Sciatic nerve (tissue), 2 donors: ENCODE results near the gene LRRC10B. TPM values are rescaled to one million over a fixed set of nuclear protein-coding genes. Genes with fewer than 3 reads are reported as not detected.

Source experiments
- ATAC-seq: fragments of 200-7000 bp; cut with Tn5 transposase; one replicate; pipeline ENCODE4 v1.9.1; 2020; ENCODE audit warnings: mild to moderate bottlenecking, moderate library complexity
- DNase-seq: peaks from one replicate; pipeline ENCODE4 v3.0.0-alpha.2; 2020; ENCODE audit warnings: low spot score
- intact Hi-C: fragments of 100-400 bp; cut with DNase I; formaldehyde crosslinking; loops from one replicate; pipeline ENCODE4 v1.14.2; 2022
- total RNA-seq: library from RNA; stranded (reverse); fragmentation: NEBNext Ultra II Directional; extraction: Animal tissue kit (Norgen Biotek cat#: 25700); gene quantifications from one replicate; pipeline ENCODE4 v1.2.1, GENCODE V29; 2021
- donor health status: DM: no; HTN: no; CAD: no.
- donor health status: DM: no; HTN: no; CAD: no.

The LRRC10B gene
- total RNA-seq, 1 donor from 2014 or later, result 0.98 TPM

DNA sequence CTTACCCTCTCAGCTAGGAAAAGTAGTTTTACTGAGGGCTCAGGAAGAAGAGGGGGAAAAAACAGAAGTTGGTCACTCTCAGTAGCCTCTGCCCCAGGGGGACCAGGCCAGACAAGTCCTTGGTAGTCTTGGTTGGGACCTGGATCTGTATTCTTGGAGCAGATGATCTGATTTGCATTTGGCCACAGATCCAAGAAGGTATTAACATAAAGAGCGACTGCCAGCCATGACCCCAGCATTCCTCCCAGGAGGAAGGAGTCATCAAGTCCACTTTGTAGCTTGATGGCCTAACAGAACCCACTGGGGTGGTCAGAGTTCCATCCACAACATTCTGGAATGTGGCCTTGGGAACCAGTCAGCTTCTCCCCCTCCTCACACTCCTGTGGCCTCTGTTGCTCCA is 6.0 kb upstream of the LRRC10B start:
- ATAC-seq (no peak), DNase-seq (no peak)
- intact Hi-C loops, result no loop called here

DNA sequence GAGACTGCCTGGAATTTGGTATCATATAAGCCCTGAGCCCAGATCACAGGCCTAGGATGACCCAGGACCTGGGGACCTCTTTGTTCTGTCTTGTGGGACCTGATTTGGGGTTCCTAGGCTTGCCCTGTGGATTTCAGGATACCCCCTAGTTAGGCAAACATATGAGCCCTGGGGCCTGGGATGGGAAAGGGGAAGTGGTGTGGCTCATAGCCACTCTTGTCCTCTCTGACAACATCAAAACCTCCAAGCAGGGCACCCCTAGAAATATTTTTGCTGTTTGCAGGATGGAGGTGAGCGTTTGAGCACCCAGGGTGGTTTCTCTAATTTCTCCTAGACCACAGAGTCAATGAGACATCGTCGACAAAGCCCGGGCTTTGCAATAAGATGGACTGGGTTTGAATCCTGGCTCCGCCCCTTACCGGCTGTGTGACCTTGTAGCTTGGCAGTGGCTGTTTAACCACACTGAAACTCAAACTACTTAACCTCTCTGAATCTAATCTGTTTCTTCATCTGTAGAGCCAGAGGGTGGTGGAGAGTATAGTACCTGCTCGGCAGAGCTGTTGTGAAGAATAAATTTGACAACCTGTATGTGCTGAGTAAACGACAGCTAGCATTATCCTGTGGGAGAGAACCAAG is 5.3 kb upstream of the LRRC10B start:
- intact Hi-C loops, result no loop called here
- no peak for DNase-seq
- no peak for ATAC-seq

DNA sequence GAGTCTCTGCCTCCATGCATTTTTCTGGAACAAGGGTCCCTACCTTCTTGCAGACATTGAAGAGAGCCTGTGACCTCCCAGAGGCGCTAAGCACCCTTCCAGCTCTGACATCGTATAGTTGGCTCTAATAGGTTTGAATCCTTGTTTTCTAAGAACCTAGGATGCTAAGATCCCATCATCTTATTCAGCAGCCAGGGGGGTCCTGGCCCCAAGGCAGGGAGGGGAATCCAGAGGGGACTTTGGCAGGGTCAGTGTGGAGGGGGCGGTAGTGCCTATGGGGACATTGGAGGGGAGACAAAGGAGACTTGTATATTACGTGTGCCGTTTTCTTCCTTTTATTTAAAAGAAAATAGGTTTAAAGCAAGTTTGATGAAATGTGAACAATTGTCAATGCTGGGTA is 3.4 kb upstream of the LRRC10B start:
- intact Hi-C loops, result no loop called here
- no peak for ATAC-seq
- DNase-seq, result no peak

DNA sequence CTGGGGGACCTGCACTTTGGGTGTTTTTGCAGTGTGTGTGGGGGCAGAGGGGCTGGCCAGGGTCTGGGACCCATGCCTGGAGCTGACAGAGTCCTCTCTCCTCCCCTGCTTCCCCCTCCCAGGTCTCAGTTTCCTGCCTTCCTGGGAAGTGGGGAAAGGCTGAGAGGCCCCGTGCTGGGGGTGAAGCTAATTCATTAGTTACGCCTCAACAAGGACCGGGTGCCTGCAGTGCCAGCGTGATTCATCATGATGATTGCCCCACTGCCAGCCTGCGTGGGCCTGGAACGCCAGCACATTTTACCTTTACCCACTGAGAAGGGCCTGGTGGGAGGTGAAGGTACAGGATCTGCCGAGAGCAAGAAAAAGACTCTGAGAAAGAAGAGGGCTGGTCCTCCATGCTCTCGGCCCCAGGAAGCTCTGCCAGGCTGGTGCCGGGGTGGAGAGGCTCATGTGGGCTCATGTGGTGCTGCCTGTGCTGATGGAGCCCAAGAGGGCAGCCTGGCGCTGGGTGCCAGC is 2.9 kb upstream of the LRRC10B start:
- ATAC-seq (no peak), DNase-seq (no peak)
- intact Hi-C loops, result no loop called here

DNA sequence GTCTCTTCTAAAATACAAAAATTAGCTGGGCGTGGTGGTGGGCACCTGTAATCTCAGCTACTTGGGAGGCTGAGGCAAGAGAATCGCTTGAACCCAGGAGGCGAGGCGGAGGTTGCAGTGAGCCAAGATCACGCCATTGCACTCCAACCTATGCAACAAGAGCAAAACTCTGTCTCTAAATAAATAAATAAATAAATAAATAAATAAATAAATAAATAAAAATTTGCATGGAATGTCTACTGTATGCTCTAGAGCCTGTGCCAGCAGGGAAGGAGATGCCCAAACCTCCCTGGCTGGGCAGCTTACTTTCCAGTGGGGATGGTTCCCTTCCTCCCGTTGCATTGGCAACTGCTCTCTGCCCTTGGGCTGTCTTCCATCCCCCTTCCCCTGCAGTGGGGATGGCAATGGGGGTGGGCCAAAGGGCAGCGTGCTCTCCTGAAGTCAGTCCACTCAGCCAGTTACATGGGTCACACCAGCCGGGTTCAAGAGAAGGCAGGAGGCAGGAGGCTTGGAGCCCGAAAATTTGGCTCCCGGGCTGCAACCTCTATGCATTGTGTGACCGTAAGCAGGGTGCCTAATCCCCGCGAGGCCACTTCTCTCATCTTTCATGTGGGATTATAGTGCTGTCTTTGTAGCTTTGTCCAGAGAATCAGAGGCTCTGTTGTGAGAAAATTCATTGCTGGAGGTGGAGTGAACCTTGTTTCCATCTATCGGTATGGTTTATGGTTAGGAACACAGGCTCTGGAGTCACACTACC is 1.4 kb upstream of the LRRC10B start:
- DNase-seq (no peak), ATAC-seq (no peak)
- intact Hi-C loops, result no loop called here

DNA sequence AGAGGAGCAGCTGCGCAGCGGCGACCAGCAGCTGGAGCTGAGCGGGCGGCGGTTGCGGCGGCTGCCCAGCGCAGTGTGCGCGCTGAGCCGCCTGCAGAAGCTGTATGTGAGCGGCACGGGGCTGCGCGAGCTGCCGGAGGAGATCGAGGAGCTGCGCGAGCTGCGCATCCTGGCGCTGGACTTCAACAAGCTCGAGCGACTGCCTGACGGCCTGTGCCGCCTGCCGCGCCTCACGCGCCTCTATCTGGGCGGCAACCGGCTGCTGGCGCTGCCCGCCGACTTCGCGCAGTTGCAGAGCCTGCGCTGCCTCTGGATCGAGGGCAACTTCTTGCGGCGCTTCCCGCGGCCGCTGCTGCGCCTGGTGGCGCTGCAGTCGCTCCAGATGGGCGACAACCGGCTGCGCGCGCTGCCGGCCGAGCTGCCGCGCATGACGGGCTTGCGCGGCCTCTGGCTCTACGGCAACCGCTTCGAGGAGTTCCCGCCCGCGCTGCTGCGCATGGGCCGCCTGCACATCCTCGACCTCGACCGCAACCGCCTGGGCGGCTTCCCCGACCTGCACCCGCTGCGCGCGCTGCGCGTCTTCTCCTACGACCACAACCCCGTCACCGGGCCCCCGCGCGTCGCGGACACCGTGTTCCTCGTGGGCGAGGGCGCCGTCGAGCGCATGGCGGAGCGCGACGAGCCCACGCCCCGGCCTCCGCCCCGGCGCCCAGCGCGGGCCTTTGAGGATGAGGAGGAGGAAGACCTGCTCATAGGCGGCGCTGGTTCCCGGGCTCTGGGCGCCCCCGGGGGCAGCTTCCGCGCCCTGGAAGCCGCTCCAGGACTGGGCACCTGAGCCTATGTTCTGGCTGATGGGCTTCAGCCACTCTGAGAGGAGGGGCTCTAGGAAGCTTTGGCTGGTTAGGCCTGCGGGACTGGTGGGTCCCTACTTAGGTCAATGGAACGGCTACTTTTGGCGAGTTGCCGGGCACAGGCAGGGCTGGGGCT is 787 bp downstream of the LRRC10B start:
- intact Hi-C loops, result no loop called here

DNA sequence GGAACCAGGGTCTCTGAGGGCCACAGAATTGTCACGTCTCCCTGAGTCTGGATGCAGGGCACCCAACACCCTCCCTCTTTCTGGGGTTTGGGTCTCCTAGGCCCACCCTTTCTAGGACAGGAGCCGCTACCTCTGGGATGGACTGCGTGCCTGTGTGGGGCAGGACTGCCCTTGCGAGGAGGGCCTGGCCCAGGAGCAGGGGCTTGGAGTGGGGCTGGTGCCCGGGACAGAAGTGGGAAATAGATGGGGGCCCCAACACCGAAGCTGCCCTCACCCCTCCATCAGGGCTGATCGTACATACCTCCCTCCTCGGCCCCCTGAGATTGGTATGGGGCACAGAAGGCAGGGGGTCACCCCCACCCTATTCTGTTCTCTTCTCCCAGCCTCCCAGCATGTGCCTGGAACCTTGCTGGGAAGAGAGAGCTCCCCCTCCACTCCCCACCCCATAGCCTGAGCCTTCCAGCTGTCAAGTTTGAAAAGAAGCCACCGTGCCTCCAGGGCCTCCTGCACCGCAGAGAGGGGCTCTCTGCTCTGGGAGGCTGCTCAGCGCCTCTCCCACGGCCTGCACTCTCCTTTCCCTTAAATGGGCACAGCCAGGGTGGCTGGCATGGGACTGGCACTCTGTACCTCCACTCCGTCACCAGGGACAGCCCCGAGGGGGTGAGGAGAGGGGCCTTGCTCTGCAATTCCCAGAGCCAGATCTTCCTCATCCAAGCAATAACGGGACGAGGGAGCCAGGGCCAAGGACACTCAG is 1.8 kb downstream of the LRRC10B start:
- intact Hi-C loops, result no loop called here
- no peak for DNase-seq
- ATAC-seq, result no peak

More for the DNA sequence above, 787 bp downstream of the LRRC10B start:
- ATAC-seq, result peak; percentile 38
- DNase-seq, result no peak

DNA sequence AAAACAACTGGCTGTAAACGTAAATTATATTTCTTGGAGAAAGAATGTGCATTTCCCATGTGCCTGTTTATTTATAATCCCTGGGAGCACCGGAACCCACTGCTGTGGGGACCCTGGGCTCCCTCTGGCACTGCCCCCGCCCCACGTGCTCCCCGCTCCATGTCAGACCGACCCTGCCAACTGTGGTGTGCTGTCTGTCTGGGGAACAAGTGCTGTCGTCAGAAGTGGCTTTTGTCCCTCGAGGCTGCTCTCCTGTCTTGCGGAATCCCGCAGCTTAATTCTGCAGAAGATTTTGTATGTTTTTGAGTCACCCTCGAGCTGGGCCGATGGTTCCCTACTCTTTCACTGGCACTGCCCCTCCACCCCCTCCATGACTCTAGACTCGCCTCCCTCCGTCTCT is 2.4 kb downstream of the LRRC10B start:
- intact Hi-C loops, result no loop called here
- ATAC-seq, result no peak
- no peak for DNase-seq

DNA sequence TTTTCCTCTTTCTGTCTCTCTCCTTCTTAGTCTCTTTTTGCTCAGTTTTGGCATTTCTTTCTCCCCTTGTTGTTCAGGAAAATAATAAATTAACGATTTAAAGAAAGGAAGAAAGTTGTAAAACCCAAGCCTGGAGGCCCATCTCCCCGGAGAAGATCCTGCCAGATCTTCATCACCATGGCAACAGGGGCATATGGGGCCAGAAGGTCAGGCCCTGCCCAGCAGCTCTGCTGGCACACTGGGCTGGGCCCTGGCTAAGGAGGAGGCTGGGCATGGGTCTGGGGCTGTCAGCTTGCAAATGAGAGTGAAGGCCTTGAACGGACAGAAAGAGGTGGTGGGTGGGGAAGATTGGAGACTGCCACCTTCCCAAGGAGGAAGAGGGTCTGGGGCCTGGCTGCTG is 2.8 kb downstream of the LRRC10B start:
- intact Hi-C loops, result no loop called here
- DNase-seq (no peak), ATAC-seq (no peak)

DNA sequence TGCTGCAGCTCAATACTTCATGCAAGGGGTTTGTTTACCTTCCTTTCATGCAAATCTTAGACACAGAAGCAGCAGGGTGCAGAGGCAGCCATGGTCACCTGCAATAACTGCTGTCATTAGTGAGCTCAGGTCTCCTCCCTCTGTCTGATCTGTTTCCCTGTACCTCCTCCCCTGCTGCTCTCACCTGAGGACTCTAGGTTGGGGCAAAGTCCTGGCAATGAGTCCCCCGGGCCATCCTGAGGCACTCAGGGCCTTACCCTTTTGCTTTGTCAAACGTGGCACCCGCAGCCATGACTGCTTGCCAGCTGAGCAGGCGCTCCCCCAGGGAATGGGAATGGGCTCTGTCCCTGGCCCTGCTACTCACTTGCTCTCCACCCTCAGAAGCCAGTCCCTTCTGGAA is 3.9 kb downstream of the LRRC10B start:
- DNase-seq (no peak), ATAC-seq (no peak)
- intact Hi-C loops, result no loop called here

DNA sequence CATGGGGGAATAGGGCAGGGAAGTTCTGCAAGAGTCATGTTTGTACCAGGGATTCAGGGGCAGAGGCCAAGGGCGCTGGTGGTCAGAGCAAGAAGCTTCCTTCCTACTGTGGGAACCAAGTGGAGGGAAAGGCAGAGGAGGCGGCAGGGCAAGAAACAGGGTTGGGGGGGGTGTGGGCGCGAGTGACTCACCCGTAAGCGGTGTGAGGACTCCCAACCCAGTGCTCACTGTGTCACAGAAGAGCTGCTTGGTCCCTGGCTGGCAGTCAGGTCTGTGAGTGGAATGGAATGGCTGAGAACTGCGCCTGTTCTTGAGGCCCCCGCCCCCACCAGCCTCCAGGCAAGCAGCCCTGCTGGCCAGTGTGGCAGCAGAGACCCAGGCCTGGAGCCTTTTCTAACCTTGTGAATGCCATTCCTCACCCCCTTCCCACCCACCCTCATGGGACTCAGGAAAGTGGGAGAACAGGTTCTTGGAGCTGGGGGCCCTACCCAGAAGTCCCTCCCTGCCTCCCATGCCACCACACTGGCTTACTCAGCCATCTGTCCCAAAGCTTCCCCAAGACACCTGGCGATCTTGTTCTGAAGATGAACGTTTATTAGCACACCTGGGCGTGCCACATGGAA is 4.7 kb downstream of the LRRC10B start:
- intact Hi-C loops, result no loop called here
- ATAC-seq, result no peak
- no peak for DNase-seq

DNA sequence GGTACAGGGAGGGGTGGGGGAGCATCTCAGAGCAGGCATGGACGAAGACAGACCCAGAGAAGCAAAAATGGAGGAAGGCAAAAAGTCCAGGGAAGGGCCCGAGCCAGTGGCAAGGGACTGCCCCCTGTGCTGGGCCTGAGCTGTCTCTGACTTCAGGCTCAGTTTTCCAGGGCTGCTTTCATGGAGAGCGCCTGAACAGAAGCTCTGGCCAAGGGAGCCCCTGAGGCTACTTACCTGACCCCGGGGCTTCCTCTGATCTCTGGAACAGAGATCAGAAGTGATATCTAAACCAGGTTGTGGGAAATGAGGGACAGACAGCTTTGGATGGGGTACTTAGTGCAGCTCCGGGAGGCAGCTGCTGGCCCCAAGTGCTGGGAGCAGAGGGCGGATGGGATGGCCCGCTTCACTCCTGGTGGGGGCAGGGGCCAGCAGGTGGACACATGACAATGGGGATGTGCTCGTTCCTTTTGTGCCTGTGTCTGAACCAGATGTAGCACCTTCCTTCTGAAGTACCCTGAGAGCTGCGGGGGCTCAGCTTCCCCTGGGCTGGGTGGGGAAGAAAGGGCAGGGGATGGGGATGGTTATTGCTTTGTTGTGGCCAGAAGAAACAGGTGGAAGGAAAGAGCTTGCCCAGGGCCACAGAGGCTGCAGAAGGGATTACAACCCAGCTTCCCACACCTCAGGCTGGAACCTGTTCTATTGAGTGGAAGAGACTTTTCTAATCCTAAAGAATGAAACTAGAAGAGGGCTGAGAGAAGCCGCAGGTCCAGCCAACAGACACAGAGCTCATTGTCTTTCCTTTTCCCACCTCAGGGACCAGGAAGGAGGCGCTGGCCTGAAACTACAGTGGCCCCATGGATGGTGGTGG is 5.7 kb downstream of the LRRC10B start:
- ATAC-seq, result peak; percentile 35
- intact Hi-C loops, result no loop called here
- DNase-seq, result no peak

DNA sequence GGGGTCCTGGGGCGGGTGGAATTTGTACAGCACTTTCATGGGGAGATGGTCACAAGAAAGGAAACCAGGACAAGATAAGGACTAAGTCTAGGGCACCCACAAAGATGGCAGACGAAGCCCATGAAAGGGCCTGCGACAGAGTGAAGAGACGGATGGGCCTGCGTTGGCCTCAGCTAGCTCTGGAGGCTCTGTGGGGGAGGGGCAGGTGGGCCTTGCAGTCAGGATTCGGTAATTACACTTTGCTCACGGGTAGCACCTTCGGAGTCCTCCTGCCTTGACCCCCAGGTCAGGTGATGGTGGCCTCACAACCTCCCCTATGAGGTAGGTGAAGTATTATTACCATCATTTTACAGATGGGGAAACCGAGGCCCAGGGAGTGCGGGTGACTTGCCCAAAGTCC is 7.1 kb downstream of the LRRC10B start:
- intact Hi-C loops, result loop anchor here (2.0 kb wide), 1 partner anchor 37 kb away; no protein-coding TSS in a partner anchor
- no peak for ATAC-seq
- DNase-seq, result no peak

DNA sequence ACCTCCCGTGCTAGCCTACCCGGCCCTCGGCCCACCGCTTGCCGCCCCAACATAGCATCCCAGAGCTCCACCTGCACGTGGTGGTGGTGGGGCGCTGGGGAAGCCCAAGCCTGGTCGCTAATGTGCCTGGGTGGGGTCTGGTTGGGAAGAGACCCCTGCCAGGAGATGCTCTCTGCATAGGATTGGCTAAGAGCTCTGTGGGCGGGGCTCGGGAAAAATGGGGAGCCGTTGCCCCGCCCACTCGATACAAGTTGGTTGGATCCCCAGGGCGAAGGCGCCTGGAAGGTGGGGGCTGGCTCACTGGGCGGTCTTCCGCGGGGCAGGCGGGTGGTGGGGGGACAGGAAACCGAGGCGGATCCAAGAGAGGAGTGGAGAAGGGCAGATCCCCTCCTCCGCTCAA is 7.6 kb downstream of the LRRC10B start:
- ATAC-seq, result peak; percentile 34
- no peak for DNase-seq

DNA sequence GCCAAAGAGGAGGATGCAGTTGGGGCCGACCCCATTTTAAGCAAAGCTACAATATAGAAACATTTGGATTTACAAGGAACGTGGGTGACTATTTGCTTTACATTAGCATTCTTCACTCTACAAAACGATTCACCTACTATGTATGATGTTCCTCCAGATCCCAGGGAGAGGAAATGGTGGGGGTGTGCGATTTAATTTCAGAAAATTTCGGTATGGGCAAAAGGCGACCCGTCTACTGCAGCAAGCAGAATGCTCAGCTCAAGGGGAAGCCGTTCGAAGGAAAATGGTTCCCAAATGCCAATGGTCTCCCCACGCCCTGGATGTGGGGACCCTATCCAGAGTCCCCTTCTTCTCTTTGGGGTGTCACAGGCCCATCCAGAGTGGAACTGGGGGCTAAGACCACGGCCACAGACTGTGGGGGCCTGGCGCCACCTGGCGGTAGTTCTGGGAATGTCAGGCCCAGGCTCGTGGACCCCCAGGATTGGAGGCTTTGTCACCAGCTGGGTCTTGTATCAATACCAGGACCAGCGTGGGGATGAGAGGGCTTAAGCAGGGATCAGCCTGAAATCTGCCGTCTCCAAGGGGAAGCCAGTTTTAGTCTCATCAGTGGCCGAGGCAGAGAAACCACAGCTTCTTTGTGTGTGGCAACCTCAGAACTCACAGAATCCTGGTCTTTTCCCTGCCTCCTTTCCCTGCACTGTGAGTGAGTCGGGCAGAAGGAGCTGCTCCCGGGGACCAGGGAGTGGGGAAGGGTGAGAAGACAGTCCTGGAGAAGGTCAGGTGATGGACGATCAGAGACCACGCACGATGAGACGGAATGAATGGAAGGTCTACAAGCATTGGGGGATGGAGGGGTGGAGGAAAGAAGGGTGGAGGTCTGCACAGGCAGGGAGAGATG is 8.4 kb downstream of the LRRC10B start:
- DNase-seq (no peak), ATAC-seq (peak; percentile 67)
- intact Hi-C loops, result loop anchor here (2.0 kb wide), 1 partner anchor 38 kb away; no protein-coding TSS in a partner anchor

More for the DNA sequence above, 7.6 kb downstream of the LRRC10B start:
- intact Hi-C loops, result loop anchor here (2.0 kb wide), 1 partner anchor 37 kb away; no protein-coding TSS in a partner anchor

DNA sequence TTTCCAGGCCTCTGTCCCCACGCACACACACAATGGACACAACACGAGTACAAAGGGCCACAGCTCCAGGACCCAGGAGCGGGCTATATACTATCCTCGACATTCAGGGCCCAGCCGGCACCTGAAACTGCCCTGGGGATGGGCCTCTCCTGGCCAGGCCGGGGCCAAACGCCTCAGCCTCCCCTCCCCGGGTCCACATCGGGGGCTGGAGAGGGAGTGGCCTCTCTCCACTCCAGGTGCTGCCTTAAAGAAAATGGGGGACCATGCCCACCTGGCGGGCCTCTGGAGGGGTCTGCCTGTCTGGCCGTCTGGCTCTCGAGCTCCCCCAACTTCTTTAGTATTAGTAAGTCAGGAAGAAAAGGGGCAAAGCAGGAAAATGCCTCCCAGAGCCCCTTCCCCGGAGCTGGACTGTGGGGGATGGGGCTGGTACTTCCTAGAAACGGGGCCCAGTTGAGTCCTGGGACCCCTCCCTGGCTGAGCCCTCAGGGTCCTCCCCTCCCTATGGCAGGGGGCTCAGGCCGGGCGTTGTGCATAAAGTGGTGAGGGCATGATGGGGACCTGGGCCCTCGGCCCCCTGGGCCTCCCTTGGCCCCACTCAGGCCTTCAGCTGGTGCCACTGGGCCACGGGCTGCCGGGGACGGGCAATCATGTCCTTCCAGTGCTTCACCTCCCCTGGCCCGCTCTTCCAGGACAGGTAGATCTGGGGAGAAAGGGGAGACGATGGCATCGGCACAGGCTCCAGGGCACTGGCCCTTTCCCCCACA is 9.7 kb downstream of the LRRC10B start:
- intact Hi-C loops, result no loop called here
- ATAC-seq (no peak), DNase-seq (no peak)
